ENCODE results near the gene VPS13D.
"Not testable (repeated sequence)": the region's sequence is repeated elsewhere in the genome, so short reads cannot be mapped to it uniquely, and the experiment has no call there.

VPS13D gene

DNA sequence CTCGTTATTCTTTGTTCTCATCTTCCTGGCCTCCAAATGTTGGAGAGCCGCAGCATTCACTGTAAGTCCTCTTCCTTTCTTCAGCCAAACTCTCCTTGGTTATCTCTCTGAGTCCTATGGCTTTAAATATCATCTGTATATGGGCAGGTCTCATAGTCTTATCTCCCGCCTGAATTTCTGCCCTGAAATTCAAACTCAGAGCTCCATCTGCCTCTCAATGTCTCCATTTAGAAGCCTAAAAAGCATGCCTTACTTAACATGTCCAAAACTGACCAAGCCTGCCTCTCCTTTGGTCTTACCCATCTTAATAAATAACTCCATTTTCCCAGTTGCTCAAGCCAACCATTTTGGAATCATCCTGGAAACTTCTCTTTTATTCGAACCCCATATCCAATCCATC is 307.5 kb downstream of the VPS13D start:
- in situ Hi-C loops (cut with HindIII; ENCODE audit: low pct_unique_long_range_greater_than_20kb, low sequenced_read_pairs) = no loop called here
- TF ChIP-seq JUND (IDR thresholded peaks at IDR 0.05; ENCODE audit: low read depth) = no peak
- no peak for DNase-seq (ENCODE audit: low read depth in 1 of 2, low spot score in 1 of 2)

DNA sequence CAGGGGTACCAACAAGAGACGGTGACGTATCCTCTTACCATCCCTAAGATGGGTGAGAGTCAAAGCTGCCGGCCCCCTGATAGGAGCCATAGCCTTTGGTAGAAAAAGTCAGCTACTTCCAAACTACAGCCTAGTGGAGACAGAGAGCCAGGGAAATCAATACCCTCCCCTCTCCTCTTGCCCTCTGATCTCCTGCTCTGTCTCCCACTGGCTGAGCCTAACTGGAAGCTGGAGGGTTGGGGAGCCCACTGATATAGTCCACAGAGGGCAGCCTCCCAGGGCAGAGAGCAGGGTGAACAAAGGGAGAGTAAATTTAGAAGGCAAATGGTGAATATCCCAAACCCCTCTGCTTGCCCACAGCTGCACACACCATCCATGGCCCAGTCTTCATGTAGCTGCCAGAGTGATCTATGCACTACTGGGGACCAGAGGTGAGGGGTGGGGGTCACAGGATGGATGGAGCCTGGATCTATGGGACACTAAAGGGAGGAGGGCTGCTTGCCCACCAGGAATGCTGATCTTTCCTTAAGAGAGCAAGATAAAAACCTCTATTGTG is 308.2 kb downstream of the VPS13D start:
- no peak for DNase-seq (ENCODE audit: low read depth in 1 of 2, low spot score in 1 of 2)
- TF ChIP-seq JUND (IDR thresholded peaks at IDR 0.05; ENCODE audit: low read depth) = no peak
- in situ Hi-C loops (cut with HindIII; ENCODE audit: low pct_unique_long_range_greater_than_20kb, low sequenced_read_pairs) = no loop called here

DNA sequence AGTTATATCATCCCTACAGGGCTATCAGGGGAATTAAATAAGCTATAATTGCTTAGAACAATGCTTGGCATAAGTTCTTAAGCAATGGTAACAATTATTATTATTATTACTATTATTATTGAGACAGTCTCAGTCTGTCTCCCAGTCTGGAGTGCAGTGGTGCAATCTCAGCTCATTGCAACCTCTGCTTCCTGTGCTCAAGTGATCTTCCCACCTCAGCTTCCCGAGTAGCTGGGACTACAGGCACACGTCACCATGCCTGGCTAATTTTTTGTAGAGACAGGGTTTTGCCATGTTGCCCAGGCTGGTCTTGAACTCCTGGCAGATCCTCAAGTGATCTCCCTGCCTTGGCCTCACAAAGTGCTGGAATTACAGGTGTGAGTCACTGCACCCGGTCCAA is 308.7 kb downstream of the VPS13D start:
- in situ Hi-C loops (cut with HindIII; ENCODE audit: low pct_unique_long_range_greater_than_20kb, low sequenced_read_pairs); DNase-seq (ENCODE audit: low read depth in 1 of 2, low spot score in 1 of 2): not testable (repeated sequence)

DNA sequence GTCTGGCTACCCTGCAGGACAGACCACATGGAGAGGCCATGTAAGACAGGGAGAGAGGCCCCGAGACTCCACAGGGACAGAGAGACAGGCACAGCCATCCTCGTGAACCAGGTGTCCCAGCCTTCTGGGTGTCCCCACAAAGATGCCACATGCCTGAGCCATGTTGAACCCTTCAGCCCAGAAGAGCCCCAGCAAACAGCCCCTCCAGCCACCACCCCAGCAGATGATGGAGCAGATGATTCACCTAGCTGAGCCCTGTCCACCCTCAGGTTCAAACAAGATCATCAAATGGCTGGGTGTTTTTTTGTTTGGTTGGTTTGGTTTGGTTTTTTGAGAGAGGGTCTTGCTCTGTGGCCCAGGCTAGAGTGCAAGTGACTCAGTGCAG is 309.5 kb downstream of the VPS13D start:
- no peak for TF ChIP-seq JUND (IDR thresholded peaks at IDR 0.05; ENCODE audit: low read depth)
- DNase-seq (ENCODE audit: low read depth in 1 of 2, low spot score in 1 of 2) = no peak
- in situ Hi-C loops (cut with HindIII; ENCODE audit: low pct_unique_long_range_greater_than_20kb, low sequenced_read_pairs) = no loop called here

DNA sequence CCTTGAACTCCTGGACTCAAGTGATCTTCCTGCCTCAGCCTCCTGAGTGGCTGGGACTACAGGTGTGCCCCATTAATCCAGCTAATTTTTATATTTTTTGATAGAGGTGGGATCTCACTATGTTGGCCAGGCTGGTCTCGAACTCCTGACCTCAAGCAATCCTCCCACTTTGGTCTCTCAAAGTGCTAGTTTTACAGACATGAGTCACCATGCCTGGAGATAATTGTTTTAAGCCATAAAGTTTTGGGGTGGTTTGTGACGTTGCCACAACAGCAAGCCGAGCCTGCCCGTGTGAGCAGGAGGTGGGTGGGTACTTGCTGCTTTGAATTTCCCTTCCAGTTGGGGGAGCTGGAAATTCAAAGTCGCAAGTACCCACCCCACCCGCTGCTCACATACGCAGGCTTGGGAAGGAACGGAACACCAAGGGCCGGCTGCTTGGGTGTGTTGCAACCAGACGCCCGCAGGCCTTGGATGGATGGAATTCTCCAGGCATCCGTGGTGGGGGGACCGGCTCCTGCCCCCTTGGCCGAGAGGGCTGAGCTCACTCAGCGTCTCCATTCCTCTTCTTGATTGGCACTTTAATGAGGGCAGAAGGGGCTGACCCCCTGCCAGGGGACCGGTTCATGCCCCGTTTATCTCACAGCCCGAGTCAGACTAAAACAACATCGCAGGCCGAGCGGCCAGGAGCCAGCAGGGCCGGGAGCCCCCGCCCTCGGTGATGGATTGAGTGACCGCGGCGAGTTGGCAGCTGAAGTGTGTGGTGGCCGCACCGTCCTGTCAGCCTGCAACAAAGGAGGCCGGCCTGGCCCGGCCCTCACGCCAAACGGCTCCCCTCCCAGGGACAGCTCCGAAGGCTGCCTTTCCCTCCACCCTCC is 310.1 kb downstream of the VPS13D start:
- no peak for TF ChIP-seq JUND (IDR thresholded peaks at IDR 0.05; ENCODE audit: low read depth)
- DNase-seq (ENCODE audit: low read depth in 1 of 2, low spot score in 1 of 2) = no peak
- in situ Hi-C loops (cut with HindIII; ENCODE audit: low pct_unique_long_range_greater_than_20kb, low sequenced_read_pairs) = no loop called here

DNA sequence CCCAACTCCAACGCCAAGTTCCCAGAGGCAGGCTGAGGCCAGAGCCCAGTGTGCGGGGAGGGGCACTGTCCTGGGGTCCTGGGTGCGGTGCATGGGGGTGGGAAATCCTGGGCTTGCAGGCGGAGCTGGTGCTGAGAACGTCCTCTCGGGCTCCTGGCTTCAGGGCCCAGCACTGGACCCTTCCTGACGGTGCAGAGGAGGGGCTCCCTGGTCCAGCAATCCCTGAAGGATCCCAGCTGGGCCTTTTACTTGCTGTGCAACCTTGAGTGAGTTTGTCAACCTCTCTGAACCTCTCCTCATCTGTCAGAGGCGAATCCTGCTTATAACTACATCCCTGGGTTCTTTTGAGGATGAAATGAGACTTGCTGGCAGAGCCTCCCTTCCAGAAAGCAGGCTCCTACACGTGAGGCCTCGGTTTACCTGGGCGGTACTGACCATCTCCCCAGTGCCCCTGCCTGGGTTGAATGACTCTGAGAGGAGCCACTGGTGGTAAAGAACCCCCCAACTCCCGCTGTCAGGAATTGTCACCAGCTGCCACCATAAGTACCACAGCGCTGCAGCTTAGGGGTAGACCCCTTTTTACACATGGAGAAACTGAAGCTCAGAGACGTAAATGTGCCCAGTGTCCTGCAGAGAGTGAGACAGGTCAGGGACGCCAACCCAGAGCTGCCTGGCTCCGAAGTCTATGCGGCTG is 310.9 kb downstream of the VPS13D start:
- in situ Hi-C loops (cut with HindIII; ENCODE audit: low pct_unique_long_range_greater_than_20kb, low sequenced_read_pairs) = no loop called here
- TF ChIP-seq JUND (IDR thresholded peaks at IDR 0.05; ENCODE audit: low read depth) = no peak
- no peak for DNase-seq (ENCODE audit: low read depth in 1 of 2, low spot score in 1 of 2)

DNA sequence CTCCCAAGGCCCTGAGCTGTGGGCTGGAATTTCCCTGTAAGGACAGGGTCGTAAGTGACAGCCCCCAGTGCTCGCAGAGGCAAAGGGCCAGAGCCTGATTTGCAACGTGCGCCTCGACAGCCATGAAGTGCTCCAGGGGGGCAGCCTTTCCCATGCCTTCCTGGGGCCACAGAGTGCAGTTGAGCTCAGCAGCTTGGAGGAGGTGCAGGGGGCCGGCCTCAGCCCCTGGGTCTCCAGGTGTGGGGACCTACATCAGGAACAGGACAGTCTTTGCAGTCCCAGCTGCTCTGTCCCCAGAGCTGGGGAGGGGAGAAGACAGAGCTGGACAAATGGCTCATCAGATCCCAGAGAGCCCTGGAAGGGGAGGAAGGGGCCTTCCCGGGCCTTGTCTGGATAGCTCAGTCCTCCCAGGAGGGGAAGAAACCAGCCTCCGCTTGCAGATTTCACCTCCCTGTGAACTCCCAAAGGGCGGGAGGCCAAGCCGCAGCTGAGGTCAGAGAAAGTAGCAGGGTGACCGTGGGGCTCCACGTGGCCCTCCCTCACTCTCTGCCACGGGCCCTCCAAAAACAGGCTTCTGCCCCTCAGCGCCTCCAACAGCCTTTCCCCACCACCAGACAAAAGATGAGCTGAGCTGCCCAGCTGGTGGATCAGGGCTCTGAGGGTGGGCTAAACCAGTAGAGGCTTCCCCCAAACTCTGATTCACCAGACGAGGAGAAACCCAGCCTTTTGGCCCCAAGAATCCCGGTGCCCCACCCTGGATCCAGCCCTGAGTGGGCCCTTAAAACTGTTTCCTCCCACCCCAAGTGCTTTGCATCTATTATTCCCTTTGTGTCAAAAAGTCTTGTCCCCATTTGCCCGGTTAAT is 311.7 kb downstream of the VPS13D start:
- in situ Hi-C loops (cut with HindIII; ENCODE audit: low pct_unique_long_range_greater_than_20kb, low sequenced_read_pairs) = no loop called here
- no peak for DNase-seq (ENCODE audit: low read depth in 1 of 2, low spot score in 1 of 2)
- TF ChIP-seq JUND (IDR thresholded peaks at IDR 0.05; ENCODE audit: low read depth) = no peak

DNA sequence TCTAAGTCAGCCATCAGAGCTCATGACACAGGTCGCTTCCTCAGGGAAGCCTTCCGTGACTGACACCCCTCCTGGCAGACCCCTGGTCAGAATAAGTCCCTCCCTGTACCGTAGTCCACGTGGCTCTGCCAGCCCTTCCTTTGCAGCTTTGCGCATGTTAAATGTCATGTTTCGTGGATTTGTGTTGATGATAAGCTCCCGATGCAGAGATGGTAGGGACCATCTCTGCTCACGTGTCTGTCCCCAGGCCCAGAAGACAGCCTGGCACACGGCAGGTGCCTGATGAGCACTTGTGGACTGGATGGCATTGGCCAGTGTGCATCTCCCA is 312.3 kb downstream of the VPS13D start:
- in situ Hi-C loops (cut with HindIII; ENCODE audit: low pct_unique_long_range_greater_than_20kb, low sequenced_read_pairs) = no loop called here
- no peak for TF ChIP-seq JUND (IDR thresholded peaks at IDR 0.05; ENCODE audit: low read depth)

DNA sequence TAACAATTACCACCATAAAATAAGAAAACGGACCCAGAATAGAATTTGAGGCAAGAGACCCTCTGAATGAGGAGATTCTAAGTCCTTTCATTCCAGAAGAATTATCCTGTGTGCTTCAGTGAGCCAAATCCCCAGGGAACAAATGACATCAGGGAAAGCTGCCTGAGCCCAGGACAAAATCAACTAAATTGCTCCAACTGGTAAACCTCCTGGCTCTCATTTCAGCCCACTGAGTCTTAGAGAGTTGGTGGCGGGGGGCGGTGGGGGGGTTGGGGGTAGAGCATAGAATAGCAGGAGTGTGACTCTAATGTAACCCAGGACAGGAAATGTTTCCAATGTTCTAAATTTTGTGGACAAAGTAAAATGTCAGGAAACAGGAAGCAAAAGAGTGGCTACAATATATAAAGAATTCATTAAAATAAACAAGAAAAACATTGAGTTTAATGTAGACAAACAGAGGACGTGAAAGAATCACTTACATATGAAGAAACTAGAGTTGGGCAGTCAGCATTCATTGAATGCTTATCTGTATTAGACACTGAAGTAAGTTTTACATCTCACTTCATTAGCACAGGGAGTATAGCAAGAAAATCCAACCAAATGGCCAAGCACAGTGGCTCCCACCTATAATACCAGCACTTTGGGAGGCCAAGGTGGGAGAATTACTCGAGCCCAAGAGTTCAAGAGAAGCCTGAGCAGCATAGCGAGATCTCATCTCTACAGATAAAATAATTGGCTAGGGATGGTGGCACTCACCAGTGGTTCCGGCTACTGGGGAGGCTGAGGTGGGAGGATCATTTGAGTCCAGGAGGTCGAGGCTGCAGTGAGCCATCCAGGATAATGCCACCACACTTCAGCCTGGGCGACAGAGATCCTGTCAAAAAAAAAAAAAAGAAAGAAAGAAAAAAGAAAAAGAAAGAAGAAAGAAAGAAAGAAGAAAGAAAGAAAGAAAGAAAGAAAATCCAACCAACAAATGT is 313.1 kb downstream of the VPS13D start:
- no peak for TF ChIP-seq JUND (IDR thresholded peaks at IDR 0.05; ENCODE audit: low read depth)
- no peak for DNase-seq (ENCODE audit: low read depth in 1 of 2, low spot score in 1 of 2)
- in situ Hi-C loops (cut with HindIII; ENCODE audit: low pct_unique_long_range_greater_than_20kb, low sequenced_read_pairs) = no loop called here

More for the DNA sequence above, 312.3 kb downstream of the VPS13D start:
- DNase-seq (ENCODE audit: low read depth in 1 of 2, low spot score in 1 of 2) = no peak

DNA sequence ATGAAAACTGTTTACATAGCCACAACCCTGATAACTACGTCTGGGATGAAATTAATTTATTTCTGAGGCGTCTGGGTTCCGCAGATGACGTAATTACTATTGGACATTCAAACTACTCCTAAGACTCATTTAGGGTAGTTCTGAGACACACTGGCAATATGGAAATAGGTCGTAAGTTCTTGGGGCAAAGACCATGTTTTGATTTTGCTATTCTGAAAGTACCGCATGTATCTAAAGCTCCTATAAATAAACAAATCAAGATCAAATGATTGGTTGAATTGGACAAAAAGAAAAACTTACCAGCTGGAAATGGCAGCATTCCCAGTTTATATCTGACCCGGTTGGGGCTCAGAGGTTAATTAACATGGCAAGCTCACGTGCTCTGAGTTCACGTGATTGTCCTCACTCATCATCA is 313.9 kb downstream of the VPS13D start:
- in situ Hi-C loops (cut with HindIII; ENCODE audit: low pct_unique_long_range_greater_than_20kb, low sequenced_read_pairs) = no loop called here
- TF ChIP-seq JUND (IDR thresholded peaks at IDR 0.05; ENCODE audit: low read depth) = no peak
- no peak for DNase-seq (ENCODE audit: low read depth in 1 of 2, low spot score in 1 of 2)

DNA sequence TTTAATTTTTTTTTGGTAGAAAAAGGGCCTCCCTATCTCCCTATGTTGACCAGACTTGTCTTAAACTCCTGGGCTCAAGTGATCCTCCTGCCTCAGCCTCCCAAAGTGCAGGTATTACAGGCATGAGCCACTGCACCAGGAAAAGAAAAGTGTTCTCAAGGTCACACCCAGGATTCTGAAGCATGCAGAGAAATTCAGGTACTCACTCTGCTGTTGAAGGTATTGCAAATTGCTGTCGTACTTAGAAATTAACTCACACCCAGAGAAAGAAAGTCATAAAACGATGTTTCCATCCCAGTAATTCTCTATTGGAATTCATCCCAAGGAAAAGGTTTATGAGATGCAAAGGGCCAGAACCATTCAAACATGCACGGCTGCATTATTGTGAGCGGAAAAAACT is 314.5 kb downstream of the VPS13D start:
- DNase-seq (ENCODE audit: low read depth in 1 of 2, low spot score in 1 of 2) = no peak
- TF ChIP-seq JUND (IDR thresholded peaks at IDR 0.05; ENCODE audit: low read depth) = no peak
- in situ Hi-C loops (cut with HindIII; ENCODE audit: low pct_unique_long_range_greater_than_20kb, low sequenced_read_pairs) = no loop called here

Measured in T47D (cell line).